ENCODE measurements around the gene PLCL2.

PLCL2 gene

GRCh38 chr3:17075907-17076306 lies 191.2 kb downstream of the PLCL2 start:
- no peak overlapping the region for H3K4me3 ChIP-seq (ENCODE audit: low read length)
- no peaks in the 10 kb centered on the region for H3K36me3 ChIP-seq (ENCODE audit: control insufficient read depth, insufficient read depth, low read length)
- no peaks in the 10 kb centered on the region for H3K27me3 ChIP-seq (ENCODE audit: control insufficient read depth, insufficient read depth, low read length)
- H3K4me1 ChIP-seq (ENCODE audit: control insufficient read depth, insufficient read depth, low read length): no peaks in the 10 kb centered on the region
- H3K27ac ChIP-seq (ENCODE audit: low read depth, low read length): no peak overlapping the region
- no peak overlapping the region for H3K9ac ChIP-seq (ENCODE audit: low read length)

GRCh38 chr3:17076940-17077605 lies 192.3 kb downstream of the PLCL2 start:
- no peak overlapping the region for H3K27ac ChIP-seq (ENCODE audit: low read depth, low read length)

GRCh38 chr3:17077606-17078005 lies 192.9 kb downstream of the PLCL2 start:
- Histone ChIP-seq H3K4me1 (ENCODE audit: control insufficient read depth, insufficient read depth, low read length) (no peaks in the 10 kb centered on the region), H3K27me3 (ENCODE audit: control insufficient read depth, insufficient read depth, low read length) (no peaks in the 10 kb centered on the region)

More at GRCh38 chr3:17076940-17077605, 192.3 kb downstream of the PLCL2 start:
- no peak overlapping the region for H3K9ac ChIP-seq (ENCODE audit: low read length)
- H3K4me1 ChIP-seq (ENCODE audit: control insufficient read depth, insufficient read depth, low read length): no peaks in the 10 kb centered on the region
- H3K36me3 ChIP-seq (ENCODE audit: control insufficient read depth, insufficient read depth, low read length): no peaks in the 10 kb centered on the region
- H3K27me3 ChIP-seq (ENCODE audit: control insufficient read depth, insufficient read depth, low read length): no peaks in the 10 kb centered on the region
- no peak overlapping the region for H3K4me3 ChIP-seq (ENCODE audit: low read length)

GRCh38 chr3:17078926-17079465 lies 194.2 kb downstream of the PLCL2 start:
- no peak overlapping the region for H3K4me3 ChIP-seq (ENCODE audit: low read length)
- no peak overlapping the region for H3K9ac ChIP-seq (ENCODE audit: low read length)
- H3K27ac ChIP-seq (ENCODE audit: low read depth, low read length): no peak overlapping the region
- no peaks in the 10 kb centered on the region for H3K36me3 ChIP-seq (ENCODE audit: control insufficient read depth, insufficient read depth, low read length)
- no peaks in the 10 kb centered on the region for H3K27me3 ChIP-seq (ENCODE audit: control insufficient read depth, insufficient read depth, low read length)
- no peaks in the 10 kb centered on the region for H3K4me1 ChIP-seq (ENCODE audit: control insufficient read depth, insufficient read depth, low read length)

More at GRCh38 chr3:17077606-17078005, 192.9 kb downstream of the PLCL2 start:
- no peaks in the 10 kb centered on the region for H3K36me3 ChIP-seq (ENCODE audit: control insufficient read depth, insufficient read depth, low read length)
- no peak overlapping the region for H3K4me3 ChIP-seq (ENCODE audit: low read length)
- H3K27ac ChIP-seq (ENCODE audit: low read depth, low read length): no peak overlapping the region
- H3K9ac ChIP-seq (ENCODE audit: low read length): no peak overlapping the region

- no peaks in the 10 kb centered on the region for H3K4me1 ChIP-seq (ENCODE audit: control insufficient read depth, insufficient read depth, low read length)
- no peaks in the 10 kb centered on the region for H3K36me3 ChIP-seq (ENCODE audit: control insufficient read depth, insufficient read depth, low read length)
- H3K27ac ChIP-seq (ENCODE audit: low read depth, low read length): no peak overlapping the region
- no peaks in the 10 kb centered on the region for H3K27me3 ChIP-seq (ENCODE audit: control insufficient read depth, insufficient read depth, low read length)
- no peak overlapping the region for H3K4me3 ChIP-seq (ENCODE audit: low read length)
- no peak overlapping the region for H3K9ac ChIP-seq (ENCODE audit: low read length)
Measured at GRCh38 chr3:17079933-17080332, 195.2 kb downstream of the PLCL2 start.

- H3K27ac ChIP-seq (ENCODE audit: low read depth, low read length): no peak overlapping the region
Measured at GRCh38 chr3:17081520-17081919, 196.8 kb downstream of the PLCL2 start.

GRCh38 chr3:17087509-17087908 lies 202.8 kb downstream of the PLCL2 start:
- no peak overlapping the region for H3K9ac ChIP-seq (ENCODE audit: low read length)
- no peaks in the 10 kb centered on the region for H3K36me3 ChIP-seq (ENCODE audit: control insufficient read depth, insufficient read depth, low read length)
- no peak overlapping the region for H3K27ac ChIP-seq (ENCODE audit: low read depth, low read length)
- H3K4me1 ChIP-seq (ENCODE audit: control insufficient read depth, insufficient read depth, low read length): no peaks in the 10 kb centered on the region
- H3K27me3 ChIP-seq (ENCODE audit: control insufficient read depth, insufficient read depth, low read length): no peaks in the 10 kb centered on the region
- H3K4me3 ChIP-seq (ENCODE audit: low read length): no peak overlapping the region

More at GRCh38 chr3:17081520-17081919, 196.8 kb downstream of the PLCL2 start:
- Histone ChIP-seq H3K4me1 (ENCODE audit: control insufficient read depth, insufficient read depth, low read length) (no peaks in the 10 kb centered on the region), H3K27me3 (ENCODE audit: control insufficient read depth, insufficient read depth, low read length) (no peaks in the 10 kb centered on the region), H3K4me3 (ENCODE audit: low read length) (no peak overlapping the region), H3K9ac (ENCODE audit: low read length) (no peak overlapping the region), H3K36me3 (ENCODE audit: control insufficient read depth, insufficient read depth, low read length) (no peaks in the 10 kb centered on the region)

GRCh38 chr3:17088017-17088416 lies 203.3 kb downstream of the PLCL2 start:
- H3K36me3 ChIP-seq (ENCODE audit: control insufficient read depth, insufficient read depth, low read length): no peaks in the 10 kb centered on the region
- H3K27me3 ChIP-seq (ENCODE audit: control insufficient read depth, insufficient read depth, low read length): no peaks in the 10 kb centered on the region
- H3K9ac ChIP-seq (ENCODE audit: low read length): no peak overlapping the region
- no peak overlapping the region for H3K27ac ChIP-seq (ENCODE audit: low read depth, low read length)
- no peaks in the 10 kb centered on the region for H3K4me1 ChIP-seq (ENCODE audit: control insufficient read depth, insufficient read depth, low read length)
- H3K4me3 ChIP-seq (ENCODE audit: low read length): no peak overlapping the region

GRCh38 chr3:17088602-17089313 lies 204.0 kb downstream of the PLCL2 start:
- H3K36me3 ChIP-seq (ENCODE audit: control insufficient read depth, insufficient read depth, low read length): no peaks in the 10 kb centered on the region
- H3K4me3 ChIP-seq (ENCODE audit: low read length): no peak overlapping the region
- no peak overlapping the region for H3K9ac ChIP-seq (ENCODE audit: low read length)
- no peaks in the 10 kb centered on the region for H3K4me1 ChIP-seq (ENCODE audit: control insufficient read depth, insufficient read depth, low read length)
- H3K27me3 ChIP-seq (ENCODE audit: control insufficient read depth, insufficient read depth, low read length): no peaks in the 10 kb centered on the region
- H3K27ac ChIP-seq (ENCODE audit: low read depth, low read length): no peak overlapping the region

- Histone ChIP-seq H3K36me3 (ENCODE audit: control insufficient read depth, insufficient read depth, low read length) (no peaks in the 10 kb centered on the region), H3K27me3 (ENCODE audit: control insufficient read depth, insufficient read depth, low read length) (no peaks in the 10 kb centered on the region), H3K4me3 (ENCODE audit: low read length) (no peak overlapping the region), H3K9ac (ENCODE audit: low read length) (no peak overlapping the region), H3K27ac (ENCODE audit: low read depth, low read length) (no peak overlapping the region), H3K4me1 (ENCODE audit: control insufficient read depth, insufficient read depth, low read length) (no peaks in the 10 kb centered on the region)
Measured at GRCh38 chr3:17089314-17089700, 204.6 kb downstream of the PLCL2 start.

- Histone ChIP-seq H3K27ac (ENCODE audit: low read depth, low read length) (no peak overlapping the region), H3K4me3 (ENCODE audit: low read length) (no peak overlapping the region), H3K27me3 (ENCODE audit: control insufficient read depth, insufficient read depth, low read length) (no peaks in the 10 kb centered on the region), H3K4me1 (ENCODE audit: control insufficient read depth, insufficient read depth, low read length) (no peaks in the 10 kb centered on the region), H3K9ac (ENCODE audit: low read length) (no peak overlapping the region), H3K36me3 (ENCODE audit: control insufficient read depth, insufficient read depth, low read length) (no peaks in the 10 kb centered on the region)
Measured at GRCh38 chr3:17090280-17090983, 205.7 kb downstream of the PLCL2 start.

- H3K9ac ChIP-seq (ENCODE audit: low read length): no peak overlapping the region
- H3K4me3 ChIP-seq (ENCODE audit: low read length): no peak overlapping the region
- no peaks in the 10 kb centered on the region for H3K27me3 ChIP-seq (ENCODE audit: control insufficient read depth, insufficient read depth, low read length)
- H3K27ac ChIP-seq (ENCODE audit: low read depth, low read length): no peak overlapping the region
- H3K36me3 ChIP-seq (ENCODE audit: control insufficient read depth, insufficient read depth, low read length): no peaks in the 10 kb centered on the region
- H3K4me1 ChIP-seq (ENCODE audit: control insufficient read depth, insufficient read depth, low read length): no peaks in the 10 kb centered on the region
Measured at GRCh38 chr3:17091910-17092582, 207.3 kb downstream of the PLCL2 start.
